Coronary artery (tissue), 2 donors: ENCODE results near the gene RPS6KA4.

Experiments used
- DNase-seq: peaks from one replicate; pipeline ENCODE4 v3.0.0-alpha.2; 2017; ENCODE audit warnings: low spot score
- H3K27ac ChIP-seq, 2 donors: fragments of 200-600 bp; sonication (generic); one replicate each; pipeline ENCODE4 v1.5.1; 2016 to 2019
- H3K4me3 ChIP-seq: fragments of 200-600 bp; sonication (generic); 2 replicates; pipeline ENCODE4 v1.5.1; 2016; ENCODE audit warnings: mild to moderate bottlenecking, moderate library complexity
- CTCF ChIP-seq: fragments of 200-600 bp; sonication (generic); IDR thresholded peaks from one replicate; pipeline ENCODE4 v1.5.1; 2019; ENCODE audit warnings: antibody characterized with exemption

Gene RPS6KA4

GRCh38 chr11:64369440-64370421 is 10.8 kb downstream of the RPS6KA4 start:
- DNase-seq: no peak
- Histone ChIP-seq H3K27ac (no peak overlapping the region), H3K4me3 (no peak overlapping the region)
- no peak for TF ChIP-seq CTCF

- no peak overlapping the region for H3K27ac ChIP-seq
- TF ChIP-seq CTCF: no peak
- no peak for DNase-seq
Observed at GRCh38 chr11:64371201-64371600, 12.2 kb downstream of the RPS6KA4 start.

GRCh38 chr11:64372021-64372420 is 13.1 kb downstream of the RPS6KA4 start:
- TF ChIP-seq CTCF: no peak
- Histone ChIP-seq H3K27ac (no peak overlapping the region), H3K4me3 (no peak overlapping the region)
- DNase-seq: no peak

More at GRCh38 chr11:64371201-64371600, 12.2 kb downstream of the RPS6KA4 start:
- no peak overlapping the region for H3K4me3 ChIP-seq

- H3K4me3 ChIP-seq: no peak overlapping the region
- H3K27ac ChIP-seq: no peak overlapping the region
- no peak for TF ChIP-seq CTCF
- DNase-seq: no peak
Observed at GRCh38 chr11:64372802-64373597, 14.0 kb downstream of the RPS6KA4 start.

- Histone ChIP-seq H3K4me3 (no peak overlapping the region), H3K27ac (no peak overlapping the region)
- no peak for DNase-seq
- no peak for TF ChIP-seq CTCF
Observed at GRCh38 chr11:64373598-64373974, 14.6 kb downstream of the RPS6KA4 start.

GRCh38 chr11:64376071-64376470 is 17.1 kb downstream of the RPS6KA4 start:
- Histone ChIP-seq H3K4me3 (no peak overlapping the region), H3K27ac (no peak overlapping the region)
- DNase-seq: no peak
- TF ChIP-seq CTCF: no peak
